ENCODE data around the gene CXCL6.

The CXCL6 gene

DNA sequence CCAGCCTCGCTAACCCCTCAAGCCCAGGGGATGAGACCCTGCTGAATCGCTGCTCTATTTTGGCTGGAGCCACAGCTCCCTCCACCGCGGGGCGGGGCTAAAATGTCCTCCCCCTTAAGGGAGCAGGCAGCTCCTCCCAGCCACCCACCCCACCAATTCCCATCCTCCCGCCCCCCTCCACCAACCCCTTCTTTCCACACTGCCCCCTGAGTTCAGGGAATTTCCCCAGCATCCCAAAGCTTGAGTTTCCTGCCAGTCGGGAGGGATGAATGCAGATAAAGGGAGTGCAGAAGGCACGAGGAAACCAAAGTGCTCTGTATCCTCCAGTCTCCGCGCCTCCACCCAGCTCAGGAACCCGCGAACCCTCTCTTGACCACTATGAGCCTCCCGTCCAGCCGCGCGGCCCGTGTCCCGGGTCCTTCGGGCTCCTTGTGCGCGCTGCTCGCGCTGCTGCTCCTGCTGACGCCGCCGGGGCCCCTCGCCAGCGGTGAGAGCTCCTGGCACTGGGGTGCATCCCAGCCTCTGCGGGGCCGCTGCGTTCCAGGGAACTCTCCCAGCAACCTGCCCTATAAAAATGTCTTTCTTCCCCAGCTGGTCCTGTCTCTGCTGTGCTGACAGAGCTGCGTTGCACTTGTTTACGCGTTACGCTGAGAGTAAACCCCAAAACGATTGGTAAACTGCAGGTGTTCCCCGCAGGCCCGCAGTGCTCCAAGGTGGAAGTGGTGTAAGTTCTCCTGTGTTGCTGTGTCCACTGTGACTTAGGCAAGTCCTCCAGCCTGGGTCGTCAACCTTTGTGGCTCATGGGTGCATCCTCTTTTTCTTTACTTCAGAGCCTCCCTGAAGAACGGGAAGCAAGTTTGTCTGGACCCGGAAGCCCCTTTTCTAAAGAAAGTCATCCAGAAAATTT is at the start of gene CXCL6:
CXCL6 (plus strand) TSS at position 306 of the 907 bp plus-strand sequence; CDS start at position 379, 73 bp downstream.
- no peak for DNase-seq (ENCODE audit: low read depth)

DNA sequence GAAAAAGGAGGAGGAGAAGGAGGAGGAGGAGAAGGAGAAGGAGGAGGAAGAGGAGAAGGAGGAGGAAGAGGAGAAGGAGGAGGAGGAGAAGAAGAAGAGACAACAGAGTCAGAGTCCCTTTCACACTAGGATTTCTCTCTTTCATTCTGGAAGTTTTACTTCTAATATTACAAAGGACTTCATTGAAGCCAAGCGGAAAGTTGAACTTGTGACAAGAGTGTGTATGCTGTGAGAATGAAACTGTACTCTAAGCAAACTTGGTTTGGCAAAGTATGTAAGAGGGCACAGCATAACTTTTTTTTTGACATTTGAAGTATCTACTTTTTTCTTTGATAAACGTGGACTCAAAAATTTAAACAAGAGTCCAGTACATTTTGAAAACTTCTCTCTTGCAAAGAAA is 48.1 kb upstream of the CXCL6 start:
- DNase-seq (ENCODE audit: low read depth) = no peak

DNA sequence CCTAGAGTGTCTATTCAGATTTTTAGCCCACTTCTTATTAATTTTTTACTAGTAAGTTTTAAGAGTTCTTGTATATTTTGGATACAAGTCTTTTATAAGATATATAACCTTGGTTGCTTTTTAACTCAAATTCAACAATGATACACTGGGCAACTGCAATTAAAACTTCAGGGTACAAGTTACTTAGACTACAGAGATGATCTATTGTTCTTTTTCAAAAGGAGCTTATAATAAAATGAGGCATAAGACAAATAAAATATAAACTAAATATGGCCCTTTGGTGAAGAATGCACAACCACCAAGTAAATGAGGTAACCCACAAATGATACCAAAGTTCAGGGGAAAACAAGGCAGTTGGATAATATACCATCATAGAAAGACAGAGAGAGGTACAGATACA is 37.6 kb upstream of the CXCL6 start:
- no peak for DNase-seq (ENCODE audit: low read depth)

DNA sequence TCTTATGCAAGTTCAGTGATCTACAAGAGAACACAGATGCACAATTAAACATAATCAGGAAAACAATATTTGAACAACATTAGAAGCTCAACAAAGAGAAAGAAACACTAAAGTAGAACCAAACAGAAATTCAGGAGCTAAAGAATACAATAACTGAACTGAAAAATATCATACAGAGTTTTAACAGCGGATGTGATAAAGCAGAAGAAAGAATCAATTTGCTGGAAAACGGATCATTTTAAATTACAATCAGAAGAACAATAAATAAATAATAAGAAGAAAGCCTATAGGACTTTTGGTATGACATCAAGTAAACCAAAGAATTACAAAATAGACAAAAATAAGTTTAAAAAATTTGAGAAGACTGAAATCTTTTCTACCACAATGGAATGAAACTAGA is 36.3 kb upstream of the CXCL6 start:
- DNase-seq (ENCODE audit: low read depth) = no peak

DNA sequence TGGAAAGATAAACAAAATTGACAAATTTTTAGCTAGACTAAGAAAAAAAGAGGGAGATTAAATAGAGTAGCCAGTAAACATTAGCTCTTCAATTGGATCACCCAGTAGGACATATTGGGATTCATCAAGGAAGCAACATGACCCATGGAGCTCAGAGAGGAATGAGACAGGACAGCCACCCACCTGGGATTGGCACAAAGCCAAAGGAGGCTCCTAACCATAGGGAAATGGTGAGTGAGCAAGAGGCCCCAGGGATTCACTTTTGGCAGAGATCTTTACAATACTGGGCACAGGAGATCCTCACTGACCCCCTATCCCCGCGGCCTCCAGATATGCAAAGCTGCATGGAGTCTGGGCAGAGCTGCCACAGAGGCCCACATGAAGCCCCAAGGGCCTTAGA is 34.8 kb upstream of the CXCL6 start:
- DNase-seq (ENCODE audit: low read depth) = no peak

DNA sequence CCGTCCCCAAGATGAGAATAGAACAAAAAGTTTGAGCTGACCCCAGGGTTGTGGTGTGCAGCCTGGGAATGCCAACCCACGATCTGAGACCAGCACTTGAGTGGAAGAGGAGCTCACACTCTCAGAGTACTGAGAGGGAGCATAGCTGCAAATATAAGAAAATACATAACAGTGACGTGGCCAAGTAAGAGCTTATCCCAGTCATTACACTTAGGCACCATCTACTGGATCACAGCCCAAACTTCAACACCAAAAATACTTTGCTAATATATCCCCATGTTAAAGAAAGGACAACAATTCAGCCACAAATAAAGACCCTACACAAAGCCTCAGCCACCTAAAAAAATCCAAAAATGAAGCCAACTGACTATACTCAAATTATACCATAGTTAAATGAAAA is 33.3 kb upstream of the CXCL6 start:
- no peak for DNase-seq (ENCODE audit: low read depth)

DNA sequence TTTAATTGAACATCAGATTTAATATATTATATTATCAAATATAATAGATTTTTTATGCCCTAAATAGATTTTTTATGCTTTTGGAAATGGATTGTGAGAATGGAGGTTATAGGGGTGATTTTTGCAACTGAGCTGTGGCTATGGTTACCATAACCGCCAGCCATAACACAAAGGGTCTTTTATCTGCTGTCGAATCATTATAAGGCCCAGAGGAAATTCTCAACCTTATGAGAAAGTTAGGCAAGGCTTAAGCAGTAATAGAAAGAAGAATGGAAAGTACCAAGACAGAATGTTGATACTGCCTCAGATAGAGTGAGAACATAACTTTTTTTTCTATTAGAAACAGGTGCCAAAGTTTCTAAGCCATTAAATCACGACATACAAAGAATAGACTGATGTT is 26.3 kb upstream of the CXCL6 start:
- DNase-seq (ENCODE audit: low read depth) = no peak

DNA sequence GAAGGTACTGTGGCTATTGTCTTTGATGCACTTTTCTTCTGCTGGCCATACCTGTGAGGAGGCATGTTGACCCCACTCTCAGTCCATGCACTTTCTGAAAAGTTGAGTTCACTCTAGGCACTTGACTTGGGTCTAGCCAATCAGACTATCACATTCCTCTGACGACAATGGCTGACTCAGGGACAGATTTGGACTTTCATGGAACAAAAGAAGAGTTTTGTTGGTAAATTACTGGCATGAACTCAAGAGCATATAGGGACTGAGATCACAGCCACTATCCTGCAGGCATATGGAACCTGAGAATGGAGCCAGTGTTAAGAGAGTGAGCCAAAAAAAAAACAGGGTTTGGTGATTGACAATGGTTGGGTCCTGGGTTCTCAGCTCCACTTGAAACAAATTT is 24.6 kb upstream of the CXCL6 start:
- no peak for DNase-seq (ENCODE audit: low read depth)

DNA sequence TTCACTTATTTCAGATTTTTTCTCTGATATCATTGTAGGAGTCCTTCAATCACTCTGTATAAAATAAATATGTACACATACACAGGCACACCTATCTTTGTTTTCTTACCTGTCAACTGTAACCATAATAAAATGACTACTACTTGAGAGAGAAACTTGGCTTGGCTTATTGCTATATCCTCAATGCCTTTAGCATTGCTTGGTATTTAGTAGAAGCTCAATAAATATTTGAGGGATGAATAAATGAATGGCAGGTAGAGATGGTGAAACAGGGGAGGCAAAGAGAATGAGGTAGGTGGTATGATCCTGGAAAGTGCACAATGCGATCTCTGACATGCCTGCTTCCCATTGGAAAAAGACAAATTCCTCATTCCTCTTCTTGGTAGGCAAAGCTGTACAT is 21.8 kb upstream of the CXCL6 start:
- no peak for DNase-seq (ENCODE audit: low read depth)

DNA sequence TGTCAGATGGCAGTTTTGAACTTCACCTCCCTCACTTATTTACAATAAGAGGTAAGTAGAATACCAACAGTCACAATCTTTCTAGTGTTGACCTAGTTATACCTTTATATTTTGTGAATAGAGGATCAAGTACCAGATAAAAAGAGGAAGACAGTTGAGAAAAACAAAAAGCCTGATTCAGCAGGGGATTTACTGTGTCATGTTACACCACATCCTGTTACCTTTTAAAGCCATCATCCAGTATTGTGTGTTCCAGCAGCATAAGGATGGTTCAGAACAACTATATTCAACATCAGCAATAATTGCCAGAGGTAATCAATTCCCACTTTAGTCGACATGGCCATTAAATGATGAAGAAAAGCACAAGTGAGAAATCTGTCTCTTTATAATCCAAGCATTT is 21.3 kb upstream of the CXCL6 start:
- DNase-seq (ENCODE audit: low read depth) = no peak

DNA sequence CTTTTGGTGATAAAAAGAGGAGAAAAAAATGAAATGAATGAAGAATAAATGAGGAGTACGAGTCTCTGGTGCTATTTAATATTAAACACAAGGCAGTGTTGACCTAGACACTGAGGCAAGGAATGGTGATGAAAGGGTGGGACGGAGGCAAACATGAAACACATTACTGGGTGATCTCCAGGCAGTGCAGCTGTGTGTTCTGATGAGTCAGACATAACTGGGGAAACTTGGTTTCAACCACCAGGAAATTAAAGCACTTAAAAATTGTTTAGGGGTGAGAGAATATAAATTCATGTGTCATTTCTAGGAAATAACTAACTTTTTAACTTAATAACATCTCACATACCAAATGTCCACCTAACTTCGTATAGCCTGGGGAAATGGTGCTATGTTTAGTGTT is 19.7 kb upstream of the CXCL6 start:
- no peak for DNase-seq (ENCODE audit: low read depth)

DNA sequence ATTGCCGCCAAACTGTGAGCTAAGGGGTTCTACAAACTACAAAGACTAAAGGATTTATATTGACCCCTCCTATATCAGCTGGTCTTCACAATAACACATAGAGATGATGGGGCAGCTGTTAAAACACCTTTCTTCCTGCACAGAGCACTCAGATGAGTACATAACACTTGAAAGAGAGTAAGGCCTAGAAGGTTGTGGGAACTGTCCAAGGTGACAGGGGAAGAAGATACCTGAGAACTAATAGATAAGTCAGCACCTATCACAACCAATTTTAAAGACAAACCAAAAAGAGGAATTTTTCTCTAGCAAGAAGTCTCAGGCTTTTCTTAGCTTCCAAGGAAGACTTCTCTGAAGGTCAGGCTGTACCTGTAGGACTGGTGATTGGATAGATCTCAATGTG is 19.1 kb upstream of the CXCL6 start:
- no peak for DNase-seq (ENCODE audit: low read depth)

DNA sequence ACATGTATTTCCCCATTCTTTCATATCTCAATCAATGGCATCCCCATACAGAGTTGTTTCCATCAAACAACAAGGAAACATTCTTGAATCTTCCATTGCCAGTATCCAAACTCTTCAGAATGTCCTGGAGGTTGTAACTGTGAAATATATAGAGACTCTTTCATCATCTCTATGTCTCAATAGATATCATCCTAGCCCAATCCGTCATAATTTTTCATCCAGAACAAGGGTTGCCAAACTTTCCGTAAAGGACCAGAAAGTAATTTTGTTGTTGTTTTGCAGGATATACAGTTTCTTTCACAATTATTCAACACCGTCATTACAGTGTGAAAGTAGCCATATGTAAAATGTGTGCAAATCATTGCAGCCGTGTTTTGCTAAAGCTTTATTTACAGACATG is 15.2 kb upstream of the CXCL6 start:
- DNase-seq (ENCODE audit: low read depth) = no peak

DNA sequence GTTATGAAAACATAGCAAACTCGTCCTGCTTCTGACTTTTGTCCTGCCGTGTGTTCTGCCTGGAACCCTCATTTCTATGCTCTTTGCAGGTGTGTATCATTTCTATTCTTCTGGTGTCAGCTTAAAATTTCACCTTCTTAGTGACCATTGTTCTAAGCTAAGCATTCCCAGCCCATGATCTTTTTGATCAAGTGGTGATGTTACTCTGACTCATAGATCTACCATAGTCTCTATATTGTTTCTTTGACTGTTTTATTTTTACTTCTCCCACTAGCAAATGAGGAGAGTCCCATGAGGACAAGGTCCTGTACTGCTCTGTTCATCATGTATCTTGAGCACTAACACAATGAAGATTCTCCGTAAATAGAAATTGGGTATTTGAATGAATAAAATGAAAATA is 14.1 kb upstream of the CXCL6 start:
- DNase-seq (ENCODE audit: low read depth) = no peak

DNA sequence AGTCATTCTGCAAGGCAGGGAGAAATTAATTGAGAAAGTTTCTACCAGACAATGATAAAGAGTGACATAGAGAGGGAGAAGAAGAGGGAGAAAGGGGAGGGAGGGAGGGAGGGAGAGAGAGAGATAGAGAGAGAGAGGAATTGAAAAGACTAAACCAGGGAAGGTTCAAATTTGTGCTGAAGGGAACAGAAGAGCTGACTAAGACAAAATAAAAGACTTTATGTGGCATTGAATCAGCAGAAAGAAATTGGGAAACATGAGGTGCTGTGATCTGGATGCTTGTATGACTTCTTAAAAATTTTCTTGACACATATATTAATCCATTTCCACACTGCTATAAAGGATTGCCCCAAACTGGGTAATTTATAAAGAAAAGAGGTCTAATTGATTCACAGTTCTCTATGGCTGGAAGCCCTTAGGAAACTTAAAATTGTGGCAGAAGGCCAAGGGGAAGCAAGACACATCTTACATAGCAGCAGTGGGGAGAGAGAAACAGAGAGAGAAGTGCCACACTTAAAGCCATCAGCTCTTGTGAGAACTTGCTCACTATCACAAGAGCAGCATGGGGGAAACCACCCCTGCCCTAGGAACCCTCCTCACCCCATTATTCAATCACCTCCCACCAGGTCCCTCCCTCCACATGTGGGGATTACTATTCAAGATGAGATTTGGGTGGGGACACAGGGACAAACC is 13.5 kb upstream of the CXCL6 start:
- no peak for DNase-seq (ENCODE audit: low read depth)

DNA sequence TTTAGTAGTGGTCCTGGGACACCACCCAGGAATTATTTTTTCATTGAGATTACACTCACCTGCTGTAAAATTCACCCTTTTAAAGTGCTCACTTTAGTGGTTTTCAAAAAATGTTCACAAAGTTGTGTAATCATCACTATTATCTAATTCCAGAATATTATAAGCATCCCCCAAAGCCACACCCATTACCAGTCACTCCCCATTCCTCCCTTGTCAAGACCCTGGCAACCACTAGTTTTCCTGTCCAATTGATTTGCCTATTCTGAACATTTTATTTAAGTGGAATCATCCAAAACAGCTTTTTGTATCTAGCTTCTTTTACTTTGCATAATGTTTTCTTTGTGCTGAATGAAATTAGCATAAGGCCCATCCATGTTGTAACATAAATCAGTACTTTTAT is 12.7 kb upstream of the CXCL6 start:
- DNase-seq (ENCODE audit: low read depth) = no peak

DNA sequence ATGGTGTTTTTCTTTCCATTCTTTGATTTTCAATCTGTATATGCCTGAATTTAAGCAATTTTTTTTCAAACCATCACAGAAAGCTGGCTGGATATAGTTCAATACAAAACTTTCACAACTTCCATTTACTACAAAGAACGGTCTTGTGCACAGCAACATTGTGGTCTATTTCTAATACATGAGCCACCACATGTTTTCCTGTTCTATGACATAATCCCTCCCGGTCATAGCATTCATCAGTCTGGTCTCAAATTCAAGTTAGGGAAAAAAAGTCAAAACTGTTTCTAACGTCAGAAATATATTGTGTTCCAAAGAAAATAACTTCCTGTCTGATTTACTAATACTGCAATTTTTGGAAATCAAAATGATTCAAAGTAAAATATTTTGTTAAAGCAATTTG is 7.5 kb upstream of the CXCL6 start:
- DNase-seq (ENCODE audit: low read depth) = no peak

DNA sequence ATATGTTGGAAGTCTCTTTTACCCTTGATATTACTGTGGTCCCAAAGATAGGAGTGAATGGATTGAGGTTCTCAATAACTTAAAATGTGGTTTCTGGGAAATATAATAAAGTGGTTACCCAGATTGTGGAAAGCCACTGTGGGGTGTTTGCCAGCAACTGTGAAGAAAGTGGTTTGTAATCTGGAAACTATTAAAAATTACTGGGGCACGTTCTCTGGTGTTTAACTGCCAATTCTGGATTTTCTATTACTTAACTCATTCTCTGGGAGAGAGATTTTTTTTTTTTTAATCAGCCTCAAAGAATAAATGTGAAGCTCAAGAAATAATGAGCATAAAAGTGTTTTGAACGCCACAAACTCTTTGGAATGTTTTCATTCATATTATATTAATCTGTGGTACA is 4.9 kb upstream of the CXCL6 start:
- no peak for DNase-seq (ENCODE audit: low read depth)

DNA sequence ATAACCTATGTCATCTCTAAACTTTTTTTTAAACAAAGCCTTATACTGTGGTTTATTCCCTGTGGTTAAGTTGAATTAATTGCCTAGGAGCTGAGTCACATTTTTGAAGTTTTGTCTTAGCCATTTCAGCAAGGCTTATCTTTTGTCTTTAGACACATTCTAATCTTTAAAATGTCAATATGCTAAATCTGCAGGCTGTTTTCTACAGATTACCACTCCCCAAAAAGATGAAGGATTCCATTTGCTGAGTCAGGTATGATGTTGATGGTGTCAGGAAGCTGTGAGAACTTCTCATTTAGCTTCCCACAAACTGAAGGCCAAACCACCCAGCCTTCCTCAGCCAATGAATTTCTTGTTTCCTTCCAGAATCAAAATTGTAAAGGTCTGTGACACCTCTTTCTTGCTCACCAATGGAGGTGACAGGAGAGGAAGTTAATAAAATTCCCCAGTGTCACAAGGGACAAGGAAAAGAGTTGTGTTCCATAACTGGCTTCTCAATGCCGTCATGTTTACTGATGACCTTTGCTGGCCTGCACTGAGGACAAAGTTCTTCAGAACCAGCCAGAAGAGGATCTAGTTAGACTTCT is 3.7 kb upstream of the CXCL6 start:
- DNase-seq (ENCODE audit: low read depth) = no peak

DNA sequence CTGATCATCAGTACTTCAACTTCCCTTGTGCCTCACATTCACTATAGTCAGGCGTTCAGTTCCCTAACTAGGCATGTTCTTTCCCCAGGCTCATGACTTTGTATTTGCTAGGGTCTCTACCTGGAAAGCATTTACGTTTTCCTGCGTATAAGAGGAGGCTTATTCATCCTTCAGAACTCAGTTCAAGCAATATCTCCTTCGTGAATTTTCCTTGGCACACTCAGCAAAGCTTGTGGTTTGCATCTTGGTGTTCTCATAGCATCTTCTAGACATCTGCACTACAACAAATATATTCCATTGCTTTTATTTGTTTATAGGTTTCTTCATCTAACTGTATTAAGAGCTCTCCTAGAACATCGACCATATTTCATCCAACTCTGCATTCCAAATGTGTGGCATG is 2.6 kb downstream of the CXCL6 start:
- no peak for DNase-seq (ENCODE audit: low read depth)

DNA sequence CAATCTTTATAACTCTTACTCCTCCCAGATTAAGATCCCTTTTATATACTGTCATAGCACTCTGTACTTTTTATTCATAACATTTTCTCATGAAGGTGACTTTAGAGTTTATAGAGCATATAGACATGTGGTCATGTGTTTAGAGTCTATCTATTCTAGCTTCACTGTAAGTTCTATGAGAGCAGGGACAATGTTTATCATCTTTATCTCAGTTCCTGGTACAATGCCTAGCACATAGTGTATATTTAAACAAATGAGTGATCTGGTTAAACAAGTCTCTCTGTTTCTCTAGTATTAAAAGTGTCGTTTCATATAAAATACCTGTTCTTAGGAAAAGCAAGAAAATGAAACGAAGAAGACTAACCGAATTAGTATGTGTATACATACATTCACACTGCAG is 3.2 kb downstream of the CXCL6 start:
- DNase-seq (ENCODE audit: low read depth) = no peak

DNA sequence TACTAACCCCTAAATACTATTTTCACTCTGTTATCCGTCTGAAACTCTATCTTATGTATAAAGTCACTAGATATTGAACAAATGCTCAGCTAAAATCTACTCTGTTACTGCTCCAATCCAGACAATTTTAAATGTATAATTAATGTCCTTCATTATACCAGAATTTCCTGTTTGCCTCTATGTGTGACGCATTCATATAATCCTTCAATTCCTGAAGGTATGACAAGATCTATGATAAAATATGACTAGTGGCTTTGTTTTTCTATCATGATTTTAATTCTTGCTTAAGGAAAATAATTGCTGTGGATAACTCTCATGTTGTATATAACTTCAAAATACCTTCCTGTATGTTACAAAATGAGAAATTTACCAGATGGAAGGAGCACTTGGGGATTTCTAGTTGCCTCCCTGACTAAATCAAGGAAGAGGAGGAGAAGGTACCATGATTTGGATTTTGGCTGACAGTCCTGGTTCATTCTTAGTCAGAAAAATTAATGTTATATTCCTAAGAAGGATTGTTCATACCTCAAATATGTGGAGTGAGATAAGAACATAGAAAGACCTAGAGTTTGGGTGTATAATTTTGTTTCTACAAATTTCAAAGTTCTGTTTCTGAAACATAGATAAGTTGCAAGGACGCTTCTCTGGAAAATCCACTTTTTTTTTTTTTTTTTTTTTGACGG is 4.9 kb downstream of the CXCL6 start:
- no peak for DNase-seq (ENCODE audit: low read depth)

DNA sequence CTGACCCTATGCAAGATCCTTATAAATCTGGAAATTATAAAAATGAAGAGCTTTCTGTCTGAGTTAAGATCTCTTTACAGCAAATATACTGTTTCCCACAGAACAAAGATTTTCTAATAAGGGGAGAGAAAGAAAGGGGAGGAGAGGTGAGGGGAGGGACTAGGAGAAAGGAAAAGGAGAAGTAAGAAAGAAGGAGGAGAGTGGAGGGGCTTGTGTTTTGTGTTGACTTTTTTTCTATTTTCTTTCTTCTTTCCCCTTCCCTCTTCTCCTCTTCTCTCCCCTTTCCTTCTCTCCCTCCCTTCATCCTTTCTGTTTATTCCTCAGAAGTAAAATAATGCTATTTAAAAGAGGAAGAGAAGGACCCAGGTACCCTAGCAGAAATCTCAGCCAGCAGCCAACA is 6.2 kb downstream of the CXCL6 start:
- no peak for DNase-seq (ENCODE audit: low read depth)
